GM18502 (cell line): Measurements from ENCODE around the gene LBH.

Source experiments
- ATAC-seq: cut with Tn5 transposase; IDR thresholded peaks from one replicate; pipeline ENCODE4 v1.9.1; 2021; ENCODE audit warnings: mild to moderate bottlenecking; ENCODE audit not compliant: unreplicated experiment, poor library complexity

LBH gene

GRCh38 chr2:30270166-30270565 lies 38.8 kb downstream of the LBH start:
- no peak for ATAC-seq

- ATAC-seq, result no peak
These were observed 40.0 kb downstream of the LBH start for GRCh38 chr2:30271301-30271700.

GRCh38 chr2:30272286-30272685 lies 41.0 kb downstream of the LBH start:
- no peak for ATAC-seq

- no peak for ATAC-seq
These were observed 41.6 kb downstream of the LBH start for GRCh38 chr2:30272761-30273573.

GRCh38 chr2:30273574-30273929 lies 42.2 kb downstream of the LBH start:
- no peak for ATAC-seq

GRCh38 chr2:30275256-30275655 lies 43.9 kb downstream of the LBH start:
- ATAC-seq, result no peak

GRCh38 chr2:30276455-30276911 lies 45.1 kb downstream of the LBH start:
- no peak for ATAC-seq

- no peak for ATAC-seq
These were observed 46.2 kb downstream of the LBH start for GRCh38 chr2:30277582-30277981.

GRCh38 chr2:30278419-30278818 lies 47.1 kb downstream of the LBH start:
- no peak for ATAC-seq

- ATAC-seq, result no peak
These were observed 49.5 kb downstream of the LBH start for GRCh38 chr2:30280596-30281434.

- no peak for ATAC-seq
These were observed 50.7 kb downstream of the LBH start for GRCh38 chr2:30282081-30282480.

GRCh38 chr2:30282721-30283120 lies 51.4 kb downstream of the LBH start:
- ATAC-seq, result no peak

GRCh38 chr2:30283931-30284565 lies 52.7 kb downstream of the LBH start:
- no peak for ATAC-seq

- no peak for ATAC-seq
These were observed 54.4 kb downstream of the LBH start for GRCh38 chr2:30285758-30286157.

GRCh38 chr2:30287190-30287840 lies 56.0 kb downstream of the LBH start:
- no peak for ATAC-seq

GRCh38 chr2:30287857-30288513 lies 56.7 kb downstream of the LBH start:
- peak; percentile 73 for ATAC-seq

- no peak for ATAC-seq
These were observed 57.2 kb downstream of the LBH start for GRCh38 chr2:30288561-30288960.

- no peak for ATAC-seq
These were observed 62.1 kb downstream of the LBH start for GRCh38 chr2:30293303-30293921.

GRCh38 chr2:30294133-30294532 lies 62.8 kb downstream of the LBH start:
- ATAC-seq, result no peak

- ATAC-seq, result no peak
These were observed 65.2 kb downstream of the LBH start for GRCh38 chr2:30296496-30296895.
